ENCODE data around the gene KIAA1586.

Gene KIAA1586

GRCh38 chr6:57013521-57013926, 33.0 kb upstream of the KIAA1586 start:
- Histone ChIP-seq H3K9me2 (replicated peaks; ENCODE audit: low read depth, low read length) (no peaks in the 10 kb centered on the region), H3K4me2 (ENCODE audit: low read depth, low read length, poor library complexity, severe bottlenecking) (no peak overlapping the region), H3K4me3 (ENCODE audit: low read length, poor library complexity, severe bottlenecking) (no peak overlapping the region), H3K4me1 (ENCODE audit: insufficient read depth, low read length, poor library complexity, severe bottlenecking) (no peaks in the 10 kb centered on the region), H3K36me3 (ENCODE audit: insufficient read depth, low read length) (no peaks in the 10 kb centered on the region), H3K9me3 (ENCODE audit: insufficient read depth, low read depth, low read length) (no peaks in the 10 kb centered on the region), H3K27me3 (ENCODE audit: insufficient read depth, low read length, poor library complexity, severe bottlenecking) (no peaks in the 10 kb centered on the region), H4K20me1 (ENCODE audit: insufficient read depth, low read length, poor library complexity, severe bottlenecking) (no peaks in the 10 kb centered on the region), H2AFZ (ENCODE audit: low read length) (no peak overlapping the region), H3K79me2 (ENCODE audit: insufficient read depth, low read length) (no peaks in the 10 kb centered on the region), H3F3A (ENCODE audit: low read depth) (no peaks in the 10 kb centered on the region), H3K9ac (ENCODE audit: low read depth, low read length, poor library complexity, severe bottlenecking) (no peak overlapping the region)
- TF ChIP-seq CTCF (conservative IDR thresholded peaks at IDR 0.05; ENCODE audit: low read length) (no peak), EZH2phosphoT487 (IDR thresholded peaks at IDR 0.05; ENCODE audit: borderline replicate concordance) (no peak)

GRCh38 chr6:57017069-57017468, 29.4 kb upstream of the KIAA1586 start:
- H3K9ac ChIP-seq (ENCODE audit: low read depth, low read length, poor library complexity, severe bottlenecking) = no peak overlapping the region
- no peaks in the 10 kb centered on the region for H3F3A ChIP-seq (ENCODE audit: low read depth)
- H3K79me2 ChIP-seq (ENCODE audit: insufficient read depth, low read length) = no peaks in the 10 kb centered on the region
- H3K27me3 ChIP-seq (ENCODE audit: insufficient read depth, low read length, poor library complexity, severe bottlenecking) = no peaks in the 10 kb centered on the region
- H4K20me1 ChIP-seq (ENCODE audit: insufficient read depth, low read length, poor library complexity, severe bottlenecking) = no peaks in the 10 kb centered on the region
- no peaks in the 10 kb centered on the region for H3K9me3 ChIP-seq (ENCODE audit: insufficient read depth, low read depth, low read length)
- TF ChIP-seq EZH2phosphoT487 (IDR thresholded peaks at IDR 0.05; ENCODE audit: borderline replicate concordance) = no peak
- TF ChIP-seq CTCF (conservative IDR thresholded peaks at IDR 0.05; ENCODE audit: low read length) = no peak
- no peaks in the 10 kb centered on the region for H3K36me3 ChIP-seq (ENCODE audit: insufficient read depth, low read length)
- no peak overlapping the region; the same call in 1 of the 2 replicates for H2AFZ ChIP-seq (ENCODE audit: low read length)
- H3K4me2 ChIP-seq (ENCODE audit: low read depth, low read length, poor library complexity, severe bottlenecking) = no peak overlapping the region
- no peak overlapping the region for H3K4me3 ChIP-seq (ENCODE audit: low read length, poor library complexity, severe bottlenecking)
- no peaks in the 10 kb centered on the region for H3K4me1 ChIP-seq (ENCODE audit: insufficient read depth, low read length, poor library complexity, severe bottlenecking)
- H3K9me2 ChIP-seq (replicated peaks; ENCODE audit: low read depth, low read length) = no peaks in the 10 kb centered on the region

- Histone ChIP-seq H2AFZ (ENCODE audit: low read length) (peak overlapping the region; percentile 53; the same call in 1 of the 2 replicates), H3K4me1 (ENCODE audit: insufficient read depth, low read length, poor library complexity, severe bottlenecking) (no peaks in the 10 kb centered on the region), H3K9me3 (ENCODE audit: insufficient read depth, low read depth, low read length) (no peaks in the 10 kb centered on the region), H3K36me3 (ENCODE audit: insufficient read depth, low read length) (no peaks in the 10 kb centered on the region), H3K4me3 (ENCODE audit: low read length, poor library complexity, severe bottlenecking) (no peak overlapping the region), H3K9ac (ENCODE audit: low read depth, low read length, poor library complexity, severe bottlenecking) (no peak overlapping the region), H3K27me3 (ENCODE audit: insufficient read depth, low read length, poor library complexity, severe bottlenecking) (no peaks in the 10 kb centered on the region), H3K4me2 (ENCODE audit: low read depth, low read length, poor library complexity, severe bottlenecking) (no peak overlapping the region), H3K79me2 (ENCODE audit: insufficient read depth, low read length) (no peaks in the 10 kb centered on the region), H3F3A (ENCODE audit: low read depth) (no peaks in the 10 kb centered on the region), H3K9me2 (replicated peaks; ENCODE audit: low read depth, low read length) (no peaks in the 10 kb centered on the region), H4K20me1 (ENCODE audit: insufficient read depth, low read length, poor library complexity, severe bottlenecking) (no peaks in the 10 kb centered on the region)
- TF ChIP-seq CTCF (conservative IDR thresholded peaks at IDR 0.05; ENCODE audit: low read length) (no peak), EZH2phosphoT487 (IDR thresholded peaks at IDR 0.05; ENCODE audit: borderline replicate concordance) (no peak)
These were observed 28.7 kb upstream of the KIAA1586 start for GRCh38 chr6:57017841-57018240.
